Endothelial cell of umbilical vein (primary cell): Measurements from ENCODE around the gene DOCK4. TPM values are rescaled to one million over a fixed set of nuclear protein-coding genes. Genes with fewer than 3 reads are reported as not detected.

Experiments
- BruUV-seq: library from RNA; stranded (reverse); fragments of 400-500 nt; replicated peaks from 2 replicates; lab custom pipeline; 2021; lab: Mats Ljungman, UMichigan
- CTCF ChIA-PET: fragments of 300-600, 350-600 bp; sonication (Branson Sonifier 250); formaldehyde crosslinking; loops from one replicate; lab custom pipeline; 2021; ENCODE audit warnings: antibody characterized with exemption, inconsistent platforms; lab: Charles Lee
- POLR2A ChIA-PET: fragments of 300-600, 350-600 bp; sonication (Branson Sonifier 250); formaldehyde crosslinking; loops from one replicate; lab custom pipeline; 2021; ENCODE audit warnings: antibody characterized with exemption, inconsistent platforms; lab: Charles Lee
- DNase-seq: peaks from one replicate; pipeline ENCODE4 v3.0.0-alpha.2; 2011; ENCODE audit warnings: low read depth, low spot score
- FAIRE-seq: peaks from 2 replicates; lab custom pipeline; 2011; peaks lifted over from hg19 to GRCh38; lab: Jason Lieb, UNC
- H2AFZ ChIP-seq: 2 replicates; pipeline ENCODE4 v1.6.0; 2012; ENCODE audit warnings: low read depth, low read length, control low read depth, inconsistent platforms
- H3K27ac ChIP-seq: 2 replicates; pipeline ENCODE4 v1.5.1; 2011; ENCODE audit warnings: low read depth, mild to moderate bottlenecking, control low read depth, low read length, moderate library complexity; ENCODE audit not compliant: insufficient read depth
- H3K27me3 ChIP-seq, 2 experiments: 2 replicates each; pipeline versions ENCODE4 v1.6.0 to v1.6.1; 2011; ENCODE audit warnings: low read length in 2 of 2, mixed read lengths in 1 of 2; ENCODE audit not compliant: control insufficient read depth in 2 of 2, insufficient read depth in 2 of 2
- H3K36me3 ChIP-seq, 2 experiments: 2 replicates in 1 of 2; 3 replicates in 1 of 2; pipeline ENCODE4 v1.5.1; 2011; ENCODE audit warnings: low read length in 2 of 2, mild to moderate bottlenecking in 1 of 2, moderate library complexity in 1 of 2; ENCODE audit not compliant: control insufficient read depth in 2 of 2, insufficient read depth in 2 of 2; ENCODE audit errors: extremely low read depth in 1 of 2
- H3K4me1 ChIP-seq: 3 replicates; pipeline ENCODE4 v1.5.1; 2011; ENCODE audit warnings: mild to moderate bottlenecking, low read length; ENCODE audit not compliant: control insufficient read depth, insufficient read depth; ENCODE audit errors: extremely low read depth
- H3K4me2 ChIP-seq: 2 replicates; pipeline ENCODE4 v1.6.1; 2011; ENCODE audit warnings: low read length, control low read depth, mixed read lengths; ENCODE audit not compliant: insufficient read depth
- H3K4me3 ChIP-seq, 3 experiments: fragments of 200-600 bp in 1 of 3; sonication (generic), shearing (Covaris generic) in 1 of 3; replicated peaks in 1 of 3; 2 replicates each; pipeline ENCODE4 v1.5.1; 2011 to 2016; ENCODE audit warnings: control low read depth in 3 of 3, low read length in 3 of 3, mild to moderate bottlenecking in 2 of 3, inconsistent platforms in 1 of 3, low read depth in 1 of 3, moderate library complexity in 1 of 3; ENCODE audit not compliant: insufficient read depth in 1 of 3
- H3K79me2 ChIP-seq: 2 replicates; pipeline ENCODE4 v1.6.0; 2012; ENCODE audit warnings: low read length, inconsistent platforms; ENCODE audit not compliant: control insufficient read depth, insufficient read depth
- H3K9ac ChIP-seq: replicated peaks from 2 replicates; pipeline ENCODE3; 2011; ENCODE audit warnings: low read length, control low read depth; ENCODE audit not compliant: insufficient read depth; ENCODE audit errors: extremely low read depth
- H3K9me1 ChIP-seq: replicated peaks from 3 replicates; pipeline ENCODE4 v1.6.0; 2011; ENCODE audit warnings: mild to moderate bottlenecking, low read length; ENCODE audit not compliant: control insufficient read depth, insufficient read depth; ENCODE audit errors: extremely low read depth
- H3K9me3 ChIP-seq: replicated peaks from 2 replicates; pipeline ENCODE4 v1.5.1; 2012; ENCODE audit warnings: low read length, inconsistent platforms; ENCODE audit not compliant: control insufficient read depth, insufficient read depth
- H4K20me1 ChIP-seq: replicated peaks from 2 replicates; pipeline ENCODE3; 2011; ENCODE audit warnings: mild to moderate bottlenecking, low read length; ENCODE audit not compliant: control insufficient read depth, insufficient read depth; ENCODE audit errors: extremely low read depth
- CTCF ChIP-seq, 2 donors: IDR thresholded peaks; 1 replicate in 1 of 2; 2 replicates in 1 of 2; pipeline ENCODE4 v1.5.1; 2011; ENCODE audit warnings: low read length in 2 of 2, mild to moderate bottlenecking in 2 of 2, moderate library complexity in 2 of 2, control low read depth in 1 of 2, inconsistent platforms in 1 of 2, low read depth in 1 of 2; ENCODE audit not compliant: insufficient read depth in 1 of 2; ENCODE audit errors: extremely low read depth in 1 of 2
- EZH2 ChIP-seq: IDR thresholded peaks from 2 replicates; pipeline ENCODE4 v1.6.1; 2012; ENCODE audit warnings: borderline replicate concordance, low read depth, mild to moderate bottlenecking, moderate library complexity, low read length, inconsistent platforms; ENCODE audit not compliant: severe bottlenecking
- FOS ChIP-seq: IDR thresholded peaks from 2 replicates; pipeline ENCODE4 v1.6.1; 2011; ENCODE audit warnings: mild to moderate bottlenecking, low read length, moderate library complexity, borderline replicate concordance; ENCODE audit not compliant: insufficient read depth
- GATA2 ChIP-seq: IDR thresholded peaks from 2 replicates; pipeline ENCODE4 v1.7.0; 2011; ENCODE audit warnings: low read depth, mild to moderate bottlenecking, moderate library complexity, mixed read lengths, low read length; ENCODE audit not compliant: insufficient read length, insufficient read depth
- JUN ChIP-seq: IDR thresholded peaks from 2 replicates; pipeline ENCODE4 v1.6.1; 2011; ENCODE audit warnings: borderline replicate concordance, low read depth; ENCODE audit not compliant: insufficient read length, insufficient read depth
- MAX ChIP-seq: IDR thresholded peaks from 2 replicates; pipeline ENCODE4 v1.6.1; 2011; ENCODE audit not compliant: insufficient read depth, insufficient read length
- MYC ChIP-seq: IDR thresholded peaks from one replicate; pipeline ENCODE4 v1.6.1; 2011; ENCODE audit warnings: mild to moderate bottlenecking, low read depth, low read length
- POLR2A ChIP-seq: IDR thresholded peaks from 2 replicates; pipeline ENCODE4 v1.6.1; 2012; ENCODE audit warnings: low read depth, mild to moderate bottlenecking, control low read depth, low read length
- POLR2AphosphoS5 ChIP-seq: IDR thresholded peaks from 2 replicates; pipeline ENCODE4 v1.6.1; 2012; ENCODE audit warnings: low read depth, mild to moderate bottlenecking, control low read depth, low read length, moderate library complexity; ENCODE audit not compliant: insufficient read depth
- dilution Hi-C: fragments of 300-500 bp; cut with MboI; formaldehyde crosslinking; loops from one replicate; pipeline ENCODE4 v1.15.0; 2019; ENCODE audit warnings: low sequenced_read_pairs; ENCODE audit not compliant: extremely low pct_ligation_motif_present
- intact Hi-C: fragments of 100-400 bp; cut with micrococcal nuclease; formaldehyde crosslinking; loops from one replicate; pipeline ENCODE4 v1.10.0; 2022
- polyA plus RNA-seq, 4 experiments: library from polyadenylated mRNA; depleted of rRNA in 3 of 4; stranded (reverse) in 3 of 4; unstranded in 1 of 4; fragments of >200 nt; gene quantifications; 2 replicates each; pipeline versions ENCODE4 v1.2.1 to v1.2.3, GENCODE V29; 2011 to 2012; ENCODE audit warnings: missing spikeins in 1 of 4
- total RNA-seq: library from RNA; stranded (reverse); gene quantifications from 2 replicates; pipeline ENCODE4 v1.2.3, GENCODE V29; 2021

Gene DOCK4
- total and polyA plus RNA-seq, 2 donors (not counting 3 experiments of a cell fraction or from before 2014, with no cell fraction given), result 47.4 to 164 TPM

GRCh38 chr7:112201411-112201810 is 4.8 kb downstream of the DOCK4 start:
- peak overlapping the region; percentile 40 for H3K4me2 ChIP-seq
- peaks cover 2% of the 10 kb centered on the region for H4K20me1 ChIP-seq
- no peak overlapping the region for H3K27ac ChIP-seq
- no peaks in the 10 kb centered on the region for H3K9me3 ChIP-seq
- dilution Hi-C loops (no loop called here), intact Hi-C loops (loop anchor here (1.0 to 10.0 kb wide), 2 partner anchors 69 to 367 kb away; no protein-coding TSS in a partner anchor)
- H2AFZ ChIP-seq, result no peak overlapping the region
- TF ChIP-seq JUN (peak; percentile 52), POLR2A (no peak), FOS (peak; percentile 49)
- H3K27me3 ChIP-seq, result no peaks in the 10 kb centered on the region
- no peaks in the 10 kb centered on the region for H3K36me3 ChIP-seq
- H3K4me3 ChIP-seq, result no peak overlapping the region
- ChIA-PET POLR2A (interaction anchor here (0.6 to 1.2 kb wide), 2 partner anchors 41 to 62 kb away, joined by 3 to 5 read pairs; no protein-coding TSS in a partner anchor), CTCF (interaction anchor here (0.6 to 1.7 kb wide), 2 partner anchors 9 to 26 kb away, joined by 3 to 4 read pairs; no protein-coding TSS in a partner anchor)
- no peak overlapping the region for H3K9ac ChIP-seq
- peaks cover 2% of the 10 kb centered on the region for H3K9me1 ChIP-seq
- peaks cover 59% of the 10 kb centered on the region for H3K4me1 ChIP-seq
- DNase-seq (peak; percentile 57), FAIRE-seq (peak; percentile 46)
- H3K79me2 ChIP-seq, result peaks cover 98% of the 10 kb centered on the region
- BruUV-seq, result no TSS peak

- peaks cover 64% of the 10 kb centered on the region for H3K4me1 ChIP-seq
- no peaks in the 10 kb centered on the region for H3K27me3 ChIP-seq
- ChIA-PET POLR2A (no interaction called here), CTCF (interaction anchor here (0.8 to 1.3 kb wide), 2 partner anchors 36 to 38 kb away, joined by 3 read pairs; no protein-coding TSS in a partner anchor)
- peaks cover 2% of the 10 kb centered on the region for H3K9me1 ChIP-seq
- H3K9me3 ChIP-seq, result no peaks in the 10 kb centered on the region
- H2AFZ ChIP-seq, result no peak overlapping the region
- H3K4me3 ChIP-seq, result no peak overlapping the region
- H3K79me2 ChIP-seq, result peaks cover 100% of the 10 kb centered on the region
- peaks cover 2% of the 10 kb centered on the region for H4K20me1 ChIP-seq
- dilution Hi-C loops, result no loop called here
- TF ChIP-seq POLR2AphosphoS5 (no peak), FOS (no peak), CTCF (IDR thresholded peaks at IDR 0.05; ENCODE audit: extremely low read depth in 1 of 2, insufficient read depth in 1 of 2, low read depth in 1 of 2, low read length in 2 of 2) (no peak), JUN (no peak), MYC (no peak), EZH2 (no peak), POLR2A (no peak), MAX (no peak), GATA2 (no peak)
- peak overlapping the region; percentile 22 for H3K4me2 ChIP-seq
- FAIRE-seq (no peak), DNase-seq (no peak)
- H3K36me3 ChIP-seq, result no peaks in the 10 kb centered on the region
- BruUV-seq, result no TSS peak
- no peak overlapping the region for H3K9ac ChIP-seq
- peak overlapping the region; percentile 13 for H3K27ac ChIP-seq
- intact Hi-C loops, result loop anchor here (10.0 kb wide), 1 partner anchor 365 kb away; no protein-coding TSS in a partner anchor
Measured at GRCh38 chr7:112199672-112200071, 6.5 kb downstream of the DOCK4 start.
